Measurements from ENCODE around the gene TMEM221. TPM values are rescaled to one million over a fixed set of nuclear protein-coding genes. Genes with fewer than 3 reads are reported as not detected.

Gene TMEM221
- total and polyA plus RNA-seq, 9 of the 15 experiments (the other 6 are each of a cell fraction or from before 2014, with no cell fraction given): 0.06 to 0.35 TPM; not detected in 7

DNA sequence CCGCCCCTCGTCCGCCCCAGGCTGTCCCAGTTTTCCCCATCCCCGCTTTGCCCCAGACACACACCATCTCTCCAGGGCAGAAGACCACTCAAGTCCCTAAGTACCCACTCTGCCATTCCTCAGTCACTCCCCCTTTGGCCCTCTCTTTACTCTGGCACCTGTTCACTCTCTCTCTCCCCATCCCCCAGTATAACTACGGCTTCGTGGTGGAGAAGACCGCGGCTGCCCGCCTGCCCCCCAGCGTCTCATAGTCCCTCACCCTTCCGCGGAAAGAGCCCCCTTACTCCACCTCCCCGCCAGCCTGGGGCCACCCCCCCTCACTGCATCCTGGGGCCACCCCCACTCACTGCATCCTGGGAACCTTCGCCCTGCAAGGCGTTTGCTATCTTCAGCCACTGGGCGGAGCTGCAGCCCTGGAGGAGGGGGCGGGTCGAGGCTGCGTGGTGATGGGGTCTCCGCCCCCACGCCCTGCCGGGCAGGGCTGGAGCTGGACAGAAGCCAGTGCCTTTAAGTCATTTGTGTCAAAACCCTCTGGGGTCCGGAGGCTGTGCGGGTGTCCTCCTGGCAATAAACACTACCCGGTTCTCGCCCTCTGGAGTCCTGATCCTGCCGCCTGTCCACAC lies 23.6 kb downstream of the TMEM221 start (continued):
- no peak for TF ChIP-seq TGIF2 (CRISPR knock-in tag; IDR thresholded peaks at IDR 0.05)
- no peak for TF ChIP-seq ILK (tag; IDR thresholded peaks at IDR 0.05; ENCODE audit: borderline replicate concordance, low read depth)
- no peak for TF ChIP-seq CBFA2T2 (conservative IDR thresholded peaks at IDR 0.05)
- TF ChIP-seq HOXB6 (CRISPR knock-in tag; IDR thresholded peaks at IDR 0.05; ENCODE audit: borderline replicate concordance): no peak
- TF ChIP-seq, protein P1, sequence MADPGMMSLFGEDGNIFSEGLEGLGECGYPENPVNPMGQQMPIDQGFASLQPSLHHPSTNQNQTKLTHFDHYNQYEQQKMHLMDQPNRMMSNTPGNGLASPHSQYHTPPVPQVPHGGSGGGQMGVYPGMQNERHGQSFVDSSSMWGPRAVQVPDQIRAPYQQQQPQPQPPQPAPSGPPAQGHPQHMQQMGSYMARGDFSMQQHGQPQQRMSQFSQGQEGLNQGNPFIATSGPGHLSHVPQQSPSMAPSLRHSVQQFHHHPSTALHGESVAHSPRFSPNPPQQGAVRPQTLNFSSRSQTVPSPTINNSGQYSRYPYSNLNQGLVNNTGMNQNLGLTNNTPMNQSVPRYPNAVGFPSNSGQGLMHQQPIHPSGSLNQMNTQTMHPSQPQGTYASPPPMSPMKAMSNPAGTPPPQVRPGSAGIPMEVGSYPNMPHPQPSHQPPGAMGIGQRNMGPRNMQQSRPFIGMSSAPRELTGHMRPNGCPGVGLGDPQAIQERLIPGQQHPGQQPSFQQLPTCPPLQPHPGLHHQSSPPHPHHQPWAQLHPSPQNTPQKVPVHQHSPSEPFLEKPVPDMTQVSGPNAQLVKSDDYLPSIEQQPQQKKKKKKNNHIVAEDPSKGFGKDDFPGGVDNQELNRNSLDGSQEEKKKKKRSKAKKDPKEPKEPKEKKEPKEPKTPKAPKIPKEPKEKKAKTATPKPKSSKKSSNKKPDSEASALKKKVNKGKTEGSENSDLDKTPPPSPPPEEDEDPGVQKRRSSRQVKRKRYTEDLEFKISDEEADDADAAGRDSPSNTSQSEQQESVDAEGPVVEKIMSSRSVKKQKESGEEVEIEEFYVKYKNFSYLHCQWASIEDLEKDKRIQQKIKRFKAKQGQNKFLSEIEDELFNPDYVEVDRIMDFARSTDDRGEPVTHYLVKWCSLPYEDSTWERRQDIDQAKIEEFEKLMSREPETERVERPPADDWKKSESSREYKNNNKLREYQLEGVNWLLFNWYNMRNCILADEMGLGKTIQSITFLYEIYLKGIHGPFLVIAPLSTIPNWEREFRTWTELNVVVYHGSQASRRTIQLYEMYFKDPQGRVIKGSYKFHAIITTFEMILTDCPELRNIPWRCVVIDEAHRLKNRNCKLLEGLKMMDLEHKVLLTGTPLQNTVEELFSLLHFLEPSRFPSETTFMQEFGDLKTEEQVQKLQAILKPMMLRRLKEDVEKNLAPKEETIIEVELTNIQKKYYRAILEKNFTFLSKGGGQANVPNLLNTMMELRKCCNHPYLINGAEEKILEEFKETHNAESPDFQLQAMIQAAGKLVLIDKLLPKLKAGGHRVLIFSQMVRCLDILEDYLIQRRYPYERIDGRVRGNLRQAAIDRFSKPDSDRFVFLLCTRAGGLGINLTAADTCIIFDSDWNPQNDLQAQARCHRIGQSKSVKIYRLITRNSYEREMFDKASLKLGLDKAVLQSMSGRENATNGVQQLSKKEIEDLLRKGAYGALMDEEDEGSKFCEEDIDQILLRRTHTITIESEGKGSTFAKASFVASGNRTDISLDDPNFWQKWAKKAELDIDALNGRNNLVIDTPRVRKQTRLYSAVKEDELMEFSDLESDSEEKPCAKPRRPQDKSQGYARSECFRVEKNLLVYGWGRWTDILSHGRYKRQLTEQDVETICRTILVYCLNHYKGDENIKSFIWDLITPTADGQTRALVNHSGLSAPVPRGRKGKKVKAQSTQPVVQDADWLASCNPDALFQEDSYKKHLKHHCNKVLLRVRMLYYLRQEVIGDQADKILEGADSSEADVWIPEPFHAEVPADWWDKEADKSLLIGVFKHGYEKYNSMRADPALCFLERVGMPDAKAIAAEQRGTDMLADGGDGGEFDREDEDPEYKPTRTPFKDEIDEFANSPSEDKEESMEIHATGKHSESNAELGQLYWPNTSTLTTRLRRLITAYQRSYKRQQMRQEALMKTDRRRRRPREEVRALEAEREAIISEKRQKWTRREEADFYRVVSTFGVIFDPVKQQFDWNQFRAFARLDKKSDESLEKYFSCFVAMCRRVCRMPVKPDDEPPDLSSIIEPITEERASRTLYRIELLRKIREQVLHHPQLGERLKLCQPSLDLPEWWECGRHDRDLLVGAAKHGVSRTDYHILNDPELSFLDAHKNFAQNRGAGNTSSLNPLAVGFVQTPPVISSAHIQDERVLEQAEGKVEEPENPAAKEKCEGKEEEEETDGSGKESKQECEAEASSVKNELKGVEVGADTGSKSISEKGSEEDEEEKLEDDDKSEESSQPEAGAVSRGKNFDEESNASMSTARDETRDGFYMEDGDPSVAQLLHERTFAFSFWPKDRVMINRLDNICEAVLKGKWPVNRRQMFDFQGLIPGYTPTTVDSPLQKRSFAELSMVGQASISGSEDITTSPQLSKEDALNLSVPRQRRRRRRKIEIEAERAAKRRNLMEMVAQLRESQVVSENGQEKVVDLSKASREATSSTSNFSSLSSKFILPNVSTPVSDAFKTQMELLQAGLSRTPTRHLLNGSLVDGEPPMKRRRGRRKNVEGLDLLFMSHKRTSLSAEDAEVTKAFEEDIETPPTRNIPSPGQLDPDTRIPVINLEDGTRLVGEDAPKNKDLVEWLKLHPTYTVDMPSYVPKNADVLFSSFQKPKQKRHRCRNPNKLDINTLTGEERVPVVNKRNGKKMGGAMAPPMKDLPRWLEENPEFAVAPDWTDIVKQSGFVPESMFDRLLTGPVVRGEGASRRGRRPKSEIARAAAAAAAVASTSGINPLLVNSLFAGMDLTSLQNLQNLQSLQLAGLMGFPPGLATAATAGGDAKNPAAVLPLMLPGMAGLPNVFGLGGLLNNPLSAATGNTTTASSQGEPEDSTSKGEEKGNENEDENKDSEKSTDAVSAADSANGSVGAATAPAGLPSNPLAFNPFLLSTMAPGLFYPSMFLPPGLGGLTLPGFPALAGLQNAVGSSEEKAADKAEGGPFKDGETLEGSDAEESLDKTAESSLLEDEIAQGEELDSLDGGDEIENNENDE (IDR thresholded peaks at IDR 0.05; ENCODE audit: low read depth, low read length): no peak
- no peak for TF ChIP-seq KAT8 (IDR thresholded peaks at IDR 0.05; ENCODE audit: low read depth)
- TF ChIP-seq, protein P2, sequence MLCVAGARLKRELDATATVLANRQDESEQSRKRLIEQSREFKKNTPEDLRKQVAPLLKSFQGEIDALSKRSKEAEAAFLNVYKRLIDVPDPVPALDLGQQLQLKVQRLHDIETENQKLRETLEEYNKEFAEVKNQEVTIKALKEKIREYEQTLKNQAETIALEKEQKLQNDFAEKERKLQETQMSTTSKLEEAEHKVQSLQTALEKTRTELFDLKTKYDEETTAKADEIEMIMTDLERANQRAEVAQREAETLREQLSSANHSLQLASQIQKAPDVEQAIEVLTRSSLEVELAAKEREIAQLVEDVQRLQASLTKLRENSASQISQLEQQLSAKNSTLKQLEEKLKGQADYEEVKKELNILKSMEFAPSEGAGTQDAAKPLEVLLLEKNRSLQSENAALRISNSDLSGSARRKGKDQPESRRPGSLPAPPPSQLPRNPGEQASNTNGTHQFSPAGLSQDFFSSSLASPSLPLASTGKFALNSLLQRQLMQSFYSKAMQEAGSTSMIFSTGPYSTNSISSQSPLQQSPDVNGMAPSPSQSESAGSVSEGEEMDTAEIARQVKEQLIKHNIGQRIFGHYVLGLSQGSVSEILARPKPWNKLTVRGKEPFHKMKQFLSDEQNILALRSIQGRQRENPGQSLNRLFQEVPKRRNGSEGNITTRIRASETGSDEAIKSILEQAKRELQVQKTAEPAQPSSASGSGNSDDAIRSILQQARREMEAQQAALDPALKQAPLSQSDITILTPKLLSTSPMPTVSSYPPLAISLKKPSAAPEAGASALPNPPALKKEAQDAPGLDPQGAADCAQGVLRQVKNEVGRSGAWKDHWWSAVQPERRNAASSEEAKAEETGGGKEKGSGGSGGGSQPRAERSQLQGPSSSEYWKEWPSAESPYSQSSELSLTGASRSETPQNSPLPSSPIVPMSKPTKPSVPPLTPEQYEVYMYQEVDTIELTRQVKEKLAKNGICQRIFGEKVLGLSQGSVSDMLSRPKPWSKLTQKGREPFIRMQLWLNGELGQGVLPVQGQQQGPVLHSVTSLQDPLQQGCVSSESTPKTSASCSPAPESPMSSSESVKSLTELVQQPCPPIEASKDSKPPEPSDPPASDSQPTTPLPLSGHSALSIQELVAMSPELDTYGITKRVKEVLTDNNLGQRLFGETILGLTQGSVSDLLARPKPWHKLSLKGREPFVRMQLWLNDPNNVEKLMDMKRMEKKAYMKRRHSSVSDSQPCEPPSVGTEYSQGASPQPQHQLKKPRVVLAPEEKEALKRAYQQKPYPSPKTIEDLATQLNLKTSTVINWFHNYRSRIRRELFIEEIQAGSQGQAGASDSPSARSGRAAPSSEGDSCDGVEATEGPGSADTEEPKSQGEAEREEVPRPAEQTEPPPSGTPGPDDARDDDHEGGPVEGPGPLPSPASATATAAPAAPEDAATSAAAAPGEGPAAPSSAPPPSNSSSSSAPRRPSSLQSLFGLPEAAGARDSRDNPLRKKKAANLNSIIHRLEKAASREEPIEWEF (CRISPR knock-in tag; IDR thresholded peaks at IDR 0.05): no peak
- TF ChIP-seq BCOR (IDR thresholded peaks at IDR 0.05): no peak
- TF ChIP-seq TFAM (CRISPR knock-in tag; conservative IDR thresholded peaks at IDR 0.05): no peak
- TF ChIP-seq SMARCC2 (IDR thresholded peaks at IDR 0.05; ENCODE audit: low read depth): no peak
- no peak for TF ChIP-seq SETDB1 (IDR thresholded peaks at IDR 0.05; ENCODE audit: low read length)
- TF ChIP-seq NONO (IDR thresholded peaks at IDR 0.05; ENCODE audit: low read depth in 2 of 2, low read length in 1 of 2): no peak

Measured in K562 (cell line).